CD4-positive, CD25-positive, alpha-beta regulatory T cell (primary cell): ENCODE measurements around the gene FOSL1. TPM values are rescaled to one million over a fixed set of nuclear protein-coding genes. Genes with fewer than 3 reads are reported as not detected.
A peak's percentile ranks its signal among the peaks of the same experiment; 100 is the strongest.

ENCODE experiments used
- ATAC-seq, 2 donors: fragments of 150-1000 bp; cut with Tn5 transposase; one replicate each; pipeline ENCODE4 v1.10.0; 2021; ENCODE audit warnings: low read depth in 2 of 2, moderate number of reproducible peaks in 2 of 2, moderate library complexity in 1 of 2
- DNase-seq, 3 donors: peaks; one replicate each; pipeline versions ENCODE4 v3.0.0 to v3.0.0-alpha.2; 2012 to 2022; ENCODE audit warnings: mixed read lengths in 1 of 3
- H3K27ac ChIP-seq: one replicate; pipeline ENCODE4 v1.7.0; 2013; ENCODE audit warnings: mild to moderate bottlenecking, low read length; ENCODE audit not compliant: insufficient read depth, poor library complexity, severe bottlenecking
- H3K27me3 ChIP-seq: one replicate; pipeline ENCODE4 v1.7.0; 2013; ENCODE audit warnings: low read length; ENCODE audit not compliant: control insufficient read depth, insufficient read depth
- H3K36me3 ChIP-seq: one replicate; pipeline ENCODE4 v1.7.0; 2013; ENCODE audit warnings: mild to moderate bottlenecking, low read length, moderate library complexity; ENCODE audit not compliant: control insufficient read depth, insufficient read depth
- H3K4me1 ChIP-seq: 2 replicates; pipeline ENCODE4 v1.7.0; 2013; ENCODE audit warnings: mild to moderate bottlenecking, low read length; ENCODE audit not compliant: insufficient read depth, control insufficient read depth, poor library complexity, severe bottlenecking
- H3K4me3 ChIP-seq: one replicate; pipeline ENCODE4 v1.7.0; 2013; ENCODE audit warnings: low read depth, mild to moderate bottlenecking, low read length, moderate library complexity
- H3K9me3 ChIP-seq, 2 experiments: 1 replicate in 1 of 2; 2 replicates in 1 of 2; pipeline ENCODE4 v1.7.0; 2013; ENCODE audit warnings: low read length in 2 of 2, mild to moderate bottlenecking in 1 of 2, moderate library complexity in 1 of 2; ENCODE audit not compliant: control insufficient read depth in 2 of 2
- H3K27ac Mint-ChIP-seq, 3 donors: one replicate each; pipeline ENCODE4 v1.8.0; 2020 to 2022; ENCODE audit warnings: mild to moderate bottlenecking in 3 of 3, mixed read lengths in 3 of 3, moderate library complexity in 2 of 3
- H3K27me3 Mint-ChIP-seq: one replicate; pipeline ENCODE4 v1.8.0; 2022; ENCODE audit warnings: mild to moderate bottlenecking, mixed read lengths
- H3K36me3 Mint-ChIP-seq: one replicate; pipeline ENCODE4 v1.8.0; 2020; ENCODE audit warnings: mixed read lengths
- H3K4me1 Mint-ChIP-seq, 4 donors: one replicate each; pipeline ENCODE4 v1.8.0; 2020 to 2022; ENCODE audit warnings: mixed read lengths in 4 of 4, mild to moderate bottlenecking in 1 of 4
- H3K4me3 Mint-ChIP-seq, 4 donors: one replicate each; pipeline ENCODE4 v1.8.0; 2020 to 2022; ENCODE audit warnings: mild to moderate bottlenecking in 4 of 4, mixed read lengths in 4 of 4, moderate library complexity in 3 of 4
- H3K9me3 Mint-ChIP-seq, 7 donors: one replicate each; pipeline ENCODE4 v1.8.0; 2020 to 2022; ENCODE audit warnings: mixed read lengths in 7 of 7, mild to moderate bottlenecking in 3 of 7, moderate library complexity in 2 of 7
- polyA plus RNA-seq, 4 donors: library from polyadenylated mRNA; unstranded; fragments of 300-500 nt; fragmentation: Illumina TruSeq; gene quantifications; one replicate each; pipeline ENCODE4 v1.2.3, GENCODE V29; 2021
- total RNA-seq: library from RNA; stranded (reverse); gene quantifications from one replicate; pipeline ENCODE4 v1.2.3, GENCODE V29; 2022

FOSL1 gene
- total and polyA plus RNA-seq, 5 donors from 2014 or later, result 2.7 TPM; not detected in 4

- no peak for ATAC-seq
- H3K9me3 Mint-ChIP-seq, result peaks cover 0 to 2% (median 0%) of the 10 kb centered on the region in 7 donors
- no peaks in the 10 kb centered on the region for H3K36me3 Mint-ChIP-seq
Measured at GRCh38 chr11:65899356-65900124, 648 bp downstream of the FOSL1 start.

GRCh38 chr11:65898656-65899355, 1.4 kb downstream of the FOSL1 start:
- Histone ChIP-seq H3K4me1 (peaks cover 29% of the 10 kb centered on the region), H3K36me3 (no peaks in the 10 kb centered on the region), H3K27me3 (peaks cover 3% of the 10 kb centered on the region), H3K4me3 (no peak overlapping the region), H3K27ac (no peak overlapping the region), H3K9me3 (no peaks in the 10 kb centered on the region)
- Mint-ChIP-seq H3K36me3 (no peaks in the 10 kb centered on the region), H3K4me1 (peaks cover 0 to 26% (median 10%) of the 10 kb centered on the region in 4 donors), H3K27me3 (peaks cover 26% of the 10 kb centered on the region), H3K27ac (no peak overlapping the region), H3K9me3 (peaks cover 0 to 2% (median 0%) of the 10 kb centered on the region in 7 donors), H3K4me3 (peak overlapping the region; percentile 67 to 93 (median 73))
- DNase-seq (no peak), ATAC-seq (no peak)

More at GRCh38 chr11:65899356-65900124, 648 bp downstream of the FOSL1 start:
- Histone ChIP-seq H3K27ac (peak overlapping the region; percentile 33), H3K9me3 (no peaks in the 10 kb centered on the region), H3K27me3 (peaks cover 3% of the 10 kb centered on the region), H3K4me1 (peaks cover 22% of the 10 kb centered on the region), H3K36me3 (no peaks in the 10 kb centered on the region), H3K4me3 (no peak overlapping the region)
- Mint-ChIP-seq H3K27me3 (peaks cover 29% of the 10 kb centered on the region), H3K4me3 (peak overlapping the region in 2 of 4 donors; percentile 32 to 71), H3K27ac (no peak overlapping the region), H3K4me1 (peaks cover 0 to 19% (median 5%) of the 10 kb centered on the region in 4 donors)
- peak in 2 of 3 donors; percentile 51 to 63 for DNase-seq

- no peak overlapping the region for H3K4me3 ChIP-seq
- no peak overlapping the region for H3K27ac ChIP-seq
- no peaks in the 10 kb centered on the region for H3K36me3 ChIP-seq
- Mint-ChIP-seq H3K36me3 (no peaks in the 10 kb centered on the region), H3K9me3 (peaks cover 0 to 2% (median 0%) of the 10 kb centered on the region in 7 donors), H3K27ac (peak overlapping the region in 1 of 3 donors; percentile 48), H3K4me1 (peaks cover 0 to 42% (median 22%) of the 10 kb centered on the region in 4 donors), H3K4me3 (peak overlapping the region in 1 of 4 donors; percentile 73), H3K27me3 (peaks cover 14% of the 10 kb centered on the region)
- no peaks in the 10 kb centered on the region for H3K9me3 ChIP-seq
- H3K4me1 ChIP-seq, result peaks cover 46% of the 10 kb centered on the region
- no peaks in the 10 kb centered on the region for H3K27me3 ChIP-seq
- ATAC-seq (no peak), DNase-seq (no peak)
Measured at GRCh38 chr11:65897020-65897471, 3.1 kb downstream of the FOSL1 start.

- Histone ChIP-seq H3K36me3 (no peaks in the 10 kb centered on the region), H3K27ac (no peak overlapping the region), H3K9me3 (no peaks in the 10 kb centered on the region), H3K4me1 (peaks cover 54% of the 10 kb centered on the region), H3K27me3 (no peaks in the 10 kb centered on the region), H3K4me3 (no peak overlapping the region)
- Mint-ChIP-seq H3K27me3 (peaks cover 11% of the 10 kb centered on the region), H3K9me3 (peaks cover 0 to 2% (median 0%) of the 10 kb centered on the region in 7 donors), H3K4me3 (peak overlapping the region in 3 of 4 donors; percentile 22 to 76 (median 73)), H3K36me3 (no peaks in the 10 kb centered on the region), H3K27ac (peak overlapping the region in 1 of 3 donors; percentile 9), H3K4me1 (peaks cover 0 to 46% (median 24%) of the 10 kb centered on the region in 4 donors)
- no peak for ATAC-seq
- DNase-seq, result no peak
Measured at GRCh38 chr11:65896034-65896999, 3.9 kb downstream of the FOSL1 start.

GRCh38 chr11:65895482-65895981, 4.7 kb downstream of the FOSL1 start:
- ATAC-seq, result no peak
- no peaks in the 10 kb centered on the region for H3K27me3 ChIP-seq
- no peak for DNase-seq
- no peaks in the 10 kb centered on the region for H3K9me3 ChIP-seq
- Mint-ChIP-seq H3K4me1 (peaks cover 0 to 41% (median 21%) of the 10 kb centered on the region in 4 donors), H3K36me3 (no peaks in the 10 kb centered on the region), H3K9me3 (peaks cover 0 to 2% (median 0%) of the 10 kb centered on the region in 7 donors), H3K27me3 (peaks cover 8% of the 10 kb centered on the region), H3K27ac (peak overlapping the region in 1 of 3 donors; percentile 9), H3K4me3 (peak overlapping the region in 3 of 4 donors; percentile 24 to 62 (median 58))
- no peak overlapping the region for H3K4me3 ChIP-seq
- peaks cover 57% of the 10 kb centered on the region for H3K4me1 ChIP-seq
- no peaks in the 10 kb centered on the region for H3K36me3 ChIP-seq
- no peak overlapping the region for H3K27ac ChIP-seq

GRCh38 chr11:65894034-65894591, 6.1 kb downstream of the FOSL1 start:
- H3K4me1 Mint-ChIP-seq, result peaks cover 13 to 51% (median 31%) of the 10 kb centered on the region in 4 donors
- no peaks in the 10 kb centered on the region for H3K36me3 ChIP-seq
- peaks cover 11% of the 10 kb centered on the region for H3K27me3 Mint-ChIP-seq
- H3K27ac ChIP-seq, result peak overlapping the region; percentile 97
- peak overlapping the region; percentile 82 to 96 (median 90) for H3K4me3 Mint-ChIP-seq
- no peaks in the 10 kb centered on the region for H3K27me3 ChIP-seq
- ATAC-seq (no peak), DNase-seq (peak in 1 of 3 donors; percentile 66)
- no peaks in the 10 kb centered on the region for H3K9me3 ChIP-seq
- H3K9me3 Mint-ChIP-seq, result peaks cover 0 to 2% (median 0%) of the 10 kb centered on the region in 7 donors
- no peaks in the 10 kb centered on the region for H3K36me3 Mint-ChIP-seq
- H3K4me3 ChIP-seq, result peak overlapping the region; percentile 57
- peaks cover 56% of the 10 kb centered on the region for H3K4me1 ChIP-seq
- H3K27ac Mint-ChIP-seq, result peak overlapping the region; percentile 74 to 92 (median 90)
